Activated CD8-positive, alpha-beta memory T cell treated with anti-CD3 and anti-CD28 coated beads, Interleukin-2, amount 10 ng/mL, durations not matched to agents 7 days and 5 days (primary cell): ENCODE measurements around the gene TBC1D9B. TPM values are rescaled to one million over a fixed set of nuclear protein-coding genes. Genes with fewer than 3 reads are reported as not detected.

Experiments
- ATAC-seq: fragments of 150-1000 bp; cut with Tn5 transposase; one replicate; pipeline ENCODE4 v1.10.0; 2021; ENCODE audit warnings: moderate library complexity
- CTCF ChIA-PET: fragments of 350-600 bp; sonication (Branson Sonifier 250); formaldehyde crosslinking; loops from one replicate; lab custom pipeline; 2021; ENCODE audit warnings: antibody characterized with exemption; lab: Charles Lee
- DNase-seq: peaks from one replicate; pipeline ENCODE4 v3.0.0-alpha.2; 2020
- H3K27ac Mint-ChIP-seq: one replicate; pipeline ENCODE4 v1.8.0; 2021; ENCODE audit warnings: mild to moderate bottlenecking, mixed read lengths
- H3K27me3 Mint-ChIP-seq: one replicate; pipeline ENCODE4 v1.8.0; 2021; ENCODE audit warnings: mixed read lengths
- H3K36me3 Mint-ChIP-seq: one replicate; pipeline ENCODE4 v1.8.0; 2021; ENCODE audit warnings: mild to moderate bottlenecking, mixed read lengths
- H3K4me1 Mint-ChIP-seq: one replicate; pipeline ENCODE4 v1.8.0; 2021; ENCODE audit warnings: mixed read lengths
- H3K4me3 Mint-ChIP-seq: one replicate; pipeline ENCODE4 v1.8.0; 2021; ENCODE audit warnings: mild to moderate bottlenecking, moderate library complexity, mixed read lengths
- H3K9me3 Mint-ChIP-seq: one replicate; pipeline ENCODE4 v1.8.0; 2022; ENCODE audit warnings: low read depth, mixed read lengths
- total RNA-seq, 2 experiments: library from RNA; stranded (reverse); gene quantifications; one replicate each; pipeline ENCODE4 v1.2.3, GENCODE V29; 2021

TBC1D9B gene
- 10 to 100 TPM; 71.6 to 83.3 TPM for total RNA-seq

GRCh38 chr5:179907556-179908324 is at the start of gene TBC1D9B:
Gene TBC1D9B (minus strand): TSS chr5:179907897. CDS start chr5:179907821, 76 bp downstream.
- Mint-ChIP-seq H3K4me1 (peaks cover 18% of the 10 kb centered on the region), H3K36me3 (peaks cover 5% of the 10 kb centered on the region), H3K4me3 (peak within 1 kb of the TSS; percentile 83), H3K9me3 (no peaks in the 10 kb centered on the region), H3K27me3 (no peaks in the 10 kb centered on the region), H3K27ac (peak within 1 kb of the TSS; percentile 75)
- DNase-seq (peak; percentile 69), ATAC-seq (peak; percentile 93)
- CTCF ChIA-PET: interaction anchor here (0.7 to 5.3 kb wide), 9 partner anchors 10 to 307 kb away, joined by 3 to 29 read pairs (median 3); partner anchors contain the start of gene LTC4S

GRCh38 chr5:179955630-179956029 is 47.9 kb upstream of the TBC1D9B start:
- no peak for DNase-seq
- H3K27ac Mint-ChIP-seq: no peak overlapping the region
- no peaks in the 10 kb centered on the region for H3K36me3 Mint-ChIP-seq
- ATAC-seq: no peak
- no peaks in the 10 kb centered on the region for H3K4me1 Mint-ChIP-seq
- no peak overlapping the region for H3K4me3 Mint-ChIP-seq
- CTCF ChIA-PET: no interaction called here
- no peaks in the 10 kb centered on the region for H3K27me3 Mint-ChIP-seq
- no peaks in the 10 kb centered on the region for H3K9me3 Mint-ChIP-seq

- Mint-ChIP-seq H3K9me3 (no peaks in the 10 kb centered on the region), H3K27me3 (no peaks in the 10 kb centered on the region), H3K4me3 (no peak overlapping the region), H3K4me1 (no peaks in the 10 kb centered on the region), H3K27ac (no peak overlapping the region), H3K36me3 (no peaks in the 10 kb centered on the region)
- CTCF ChIA-PET: no interaction called here
- ATAC-seq (no peak), DNase-seq (no peak)
Measured at GRCh38 chr5:179955062-179955461, 47.4 kb upstream of the TBC1D9B start.

GRCh38 chr5:179954434-179954833 is 46.7 kb upstream of the TBC1D9B start:
- no peak for ATAC-seq
- Mint-ChIP-seq H3K4me1 (no peaks in the 10 kb centered on the region), H3K27ac (no peak overlapping the region), H3K36me3 (no peaks in the 10 kb centered on the region), H3K9me3 (no peaks in the 10 kb centered on the region), H3K27me3 (no peaks in the 10 kb centered on the region), H3K4me3 (no peak overlapping the region)
- CTCF ChIA-PET: no interaction called here
- DNase-seq: no peak

- H3K9me3 Mint-ChIP-seq: no peaks in the 10 kb centered on the region
- no peaks in the 10 kb centered on the region for H3K27me3 Mint-ChIP-seq
- H3K4me3 Mint-ChIP-seq: no peak overlapping the region
- H3K4me1 Mint-ChIP-seq: no peaks in the 10 kb centered on the region
- no peaks in the 10 kb centered on the region for H3K36me3 Mint-ChIP-seq
- ATAC-seq (no peak), DNase-seq (no peak)
- H3K27ac Mint-ChIP-seq: no peak overlapping the region
- CTCF ChIA-PET: no interaction called here
Measured at GRCh38 chr5:179953987-179954386, 46.3 kb upstream of the TBC1D9B start.

- Mint-ChIP-seq H3K9me3 (no peaks in the 10 kb centered on the region), H3K4me3 (no peak overlapping the region), H3K27ac (no peak overlapping the region), H3K27me3 (peaks cover 10% of the 10 kb centered on the region), H3K36me3 (no peaks in the 10 kb centered on the region), H3K4me1 (no peaks in the 10 kb centered on the region)
- CTCF ChIA-PET: no interaction called here
- ATAC-seq: no peak
- DNase-seq: no peak
Measured at GRCh38 chr5:179936976-179937681, 29.4 kb upstream of the TBC1D9B start.

GRCh38 chr5:179930788-179931473 is 23.2 kb upstream of the TBC1D9B start:
- no peak for ATAC-seq
- Mint-ChIP-seq H3K9me3 (no peaks in the 10 kb centered on the region), H3K4me3 (no peak overlapping the region), H3K27me3 (no peaks in the 10 kb centered on the region), H3K27ac (no peak overlapping the region), H3K36me3 (no peaks in the 10 kb centered on the region), H3K4me1 (no peaks in the 10 kb centered on the region)
- CTCF ChIA-PET: no interaction called here
- peak; percentile 23 for DNase-seq

- Mint-ChIP-seq H3K4me3 (no peak overlapping the region), H3K9me3 (no peaks in the 10 kb centered on the region), H3K4me1 (no peaks in the 10 kb centered on the region), H3K36me3 (no peaks in the 10 kb centered on the region), H3K27me3 (no peaks in the 10 kb centered on the region), H3K27ac (no peak overlapping the region)
- CTCF ChIA-PET: no interaction called here
- ATAC-seq (no peak), DNase-seq (no peak)
Measured at GRCh38 chr5:179927824-179928223, 20.1 kb upstream of the TBC1D9B start.

GRCh38 chr5:179926657-179927056 is 19.0 kb upstream of the TBC1D9B start:
- H3K9me3 Mint-ChIP-seq: no peaks in the 10 kb centered on the region
- H3K27me3 Mint-ChIP-seq: no peaks in the 10 kb centered on the region
- H3K4me1 Mint-ChIP-seq: no peaks in the 10 kb centered on the region
- H3K36me3 Mint-ChIP-seq: no peaks in the 10 kb centered on the region
- no peak overlapping the region for H3K27ac Mint-ChIP-seq
- DNase-seq (peak; percentile 26), ATAC-seq (no peak)
- no peak overlapping the region for H3K4me3 Mint-ChIP-seq
- CTCF ChIA-PET: no interaction called here

GRCh38 chr5:179923436-179923835 is 15.7 kb upstream of the TBC1D9B start:
- H3K9me3 Mint-ChIP-seq: no peaks in the 10 kb centered on the region
- H3K4me1 Mint-ChIP-seq: no peaks in the 10 kb centered on the region
- ATAC-seq (no peak), DNase-seq (peak; percentile 27)
- H3K27ac Mint-ChIP-seq: no peak overlapping the region
- H3K27me3 Mint-ChIP-seq: peaks cover 3% of the 10 kb centered on the region
- no peaks in the 10 kb centered on the region for H3K36me3 Mint-ChIP-seq
- CTCF ChIA-PET: no interaction called here
- H3K4me3 Mint-ChIP-seq: no peak overlapping the region

GRCh38 chr5:179920175-179920574 is 12.5 kb upstream of the TBC1D9B start:
- Mint-ChIP-seq H3K36me3 (no peaks in the 10 kb centered on the region), H3K4me3 (no peak overlapping the region), H3K4me1 (peaks cover 5% of the 10 kb centered on the region), H3K9me3 (no peaks in the 10 kb centered on the region), H3K27ac (no peak overlapping the region), H3K27me3 (peaks cover 6% of the 10 kb centered on the region)
- DNase-seq (no peak), ATAC-seq (no peak)
- CTCF ChIA-PET: interaction anchor here (1.0 kb wide), 1 partner anchor 409 kb away, joined by 3 read pairs; no protein-coding TSS in a partner anchor

GRCh38 chr5:179919487-179920060 is 11.9 kb upstream of the TBC1D9B start:
- H3K36me3 Mint-ChIP-seq: no peaks in the 10 kb centered on the region
- no peak for DNase-seq
- H3K4me3 Mint-ChIP-seq: no peak overlapping the region
- no peak overlapping the region for H3K27ac Mint-ChIP-seq
- peak; percentile 23 for ATAC-seq
- peaks cover 6% of the 10 kb centered on the region for H3K27me3 Mint-ChIP-seq
- H3K9me3 Mint-ChIP-seq: no peaks in the 10 kb centered on the region
- CTCF ChIA-PET: no interaction called here
- H3K4me1 Mint-ChIP-seq: peaks cover 5% of the 10 kb centered on the region
